Hematopoietic multipotent progenitor cell treated with erythropoietin and hydrocortisone succinate and interleukin-3 and kit ligand, for 8 days (in vitro differentiated cells): Measurements from ENCODE around the gene RPUSD1.
"Not testable (repeated sequence)": the region's sequence is repeated elsewhere in the genome, so short reads cannot be mapped to it uniquely, and the experiment has no call there.

ENCODE experiments used
- DNase-seq: peaks from one replicate; pipeline ENCODE4 v3.0.0-alpha.2; 2015

Gene RPUSD1

DNA sequence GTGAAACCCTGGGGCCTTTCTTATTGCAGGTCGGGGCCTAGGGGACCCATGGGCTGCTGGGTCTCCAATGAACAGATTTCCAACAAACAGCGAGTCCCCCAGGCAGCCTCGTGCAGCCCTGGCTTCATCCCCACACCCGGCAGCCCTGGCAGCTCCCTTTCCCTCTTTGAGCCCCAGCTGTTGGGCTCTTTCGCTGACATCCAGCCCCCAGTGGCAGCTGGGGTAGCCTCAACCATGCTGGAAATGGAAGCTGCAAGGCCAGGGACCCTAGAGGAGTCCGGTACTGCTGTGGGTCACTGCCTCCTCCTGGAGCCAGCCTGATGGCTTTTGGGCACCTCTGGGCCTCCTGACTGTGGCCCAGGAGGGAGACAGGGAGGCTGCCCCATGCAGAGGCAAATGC is 5.9 kb downstream of the RPUSD1 start:
- no peak for DNase-seq

DNA sequence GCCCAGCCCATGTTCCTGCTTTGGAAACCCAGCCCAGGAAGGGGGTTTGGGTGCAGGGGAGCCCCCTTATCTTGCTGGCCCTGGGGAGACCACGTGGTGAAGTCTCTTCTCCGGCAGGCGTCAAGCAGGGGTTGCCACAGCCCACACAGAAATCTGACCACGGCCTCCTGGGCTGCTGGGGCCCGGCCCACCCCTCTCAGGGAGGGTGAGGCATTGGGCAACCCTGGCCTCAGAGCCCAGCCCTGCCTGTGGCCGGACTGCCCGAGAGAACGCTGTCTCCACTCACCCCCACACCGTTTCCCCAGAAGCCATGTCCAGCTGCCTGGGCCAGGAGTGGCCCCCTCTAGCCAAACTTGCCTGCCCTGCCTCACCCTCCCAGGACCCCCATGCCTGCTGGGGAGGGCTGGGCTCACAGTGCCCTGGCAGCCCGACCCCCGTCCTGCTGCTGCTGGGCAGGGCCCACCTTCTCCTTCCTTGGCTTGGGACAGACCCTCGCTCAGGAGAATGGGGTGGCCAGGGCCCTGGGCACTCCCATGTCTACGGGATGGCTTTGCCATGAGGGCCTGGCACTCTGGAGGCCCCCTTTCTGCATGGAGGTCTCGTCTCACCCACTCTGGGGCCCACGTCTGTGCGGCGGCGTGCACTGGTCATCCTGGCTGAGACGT is 6.7 kb downstream of the RPUSD1 start:
- no peak for DNase-seq

DNA sequence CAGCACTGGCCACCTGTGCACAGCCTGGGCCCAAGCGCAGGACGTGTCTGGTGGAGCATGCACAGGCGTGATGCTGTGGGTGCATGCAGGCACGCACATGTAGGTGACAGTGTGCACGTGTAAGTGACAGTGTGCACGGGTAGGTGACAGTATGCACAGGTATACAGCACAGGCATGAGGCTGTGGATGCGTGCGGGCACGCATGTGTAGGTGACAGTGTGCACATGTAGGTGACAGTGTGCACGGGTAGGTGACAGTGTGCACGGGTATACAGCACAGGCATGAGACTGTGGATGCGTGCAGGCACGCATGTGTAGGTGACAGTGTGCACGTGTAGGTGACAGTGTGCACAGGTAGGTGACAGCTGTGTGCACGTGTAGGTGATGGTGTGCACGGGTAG is 7.9 kb downstream of the RPUSD1 start:
- no peak for DNase-seq

DNA sequence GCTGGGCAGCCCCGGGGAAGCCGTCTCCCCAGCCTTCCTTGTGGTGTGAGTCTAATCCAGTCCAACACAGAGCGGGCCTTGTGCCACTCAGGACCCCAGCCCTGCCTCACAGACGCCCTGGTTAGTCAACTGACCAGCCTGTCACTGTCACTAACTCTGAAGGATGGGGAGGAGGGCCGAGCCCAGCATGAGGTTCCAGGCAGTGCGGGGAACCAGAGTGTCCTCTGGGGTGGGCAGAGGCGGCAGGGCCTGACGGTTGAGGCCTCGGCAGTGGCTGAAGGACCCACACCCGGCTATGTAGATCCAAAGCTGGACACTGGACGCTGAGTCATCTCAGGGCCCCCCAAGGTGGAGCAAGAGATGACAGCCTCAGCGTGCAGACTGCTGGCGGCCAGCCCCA is 8.6 kb downstream of the RPUSD1 start:
- DNase-seq: no peak

GRCh38 chr16:778909-779527 is 9.2 kb downstream of the RPUSD1 start:
- DNase-seq: no peak

DNA sequence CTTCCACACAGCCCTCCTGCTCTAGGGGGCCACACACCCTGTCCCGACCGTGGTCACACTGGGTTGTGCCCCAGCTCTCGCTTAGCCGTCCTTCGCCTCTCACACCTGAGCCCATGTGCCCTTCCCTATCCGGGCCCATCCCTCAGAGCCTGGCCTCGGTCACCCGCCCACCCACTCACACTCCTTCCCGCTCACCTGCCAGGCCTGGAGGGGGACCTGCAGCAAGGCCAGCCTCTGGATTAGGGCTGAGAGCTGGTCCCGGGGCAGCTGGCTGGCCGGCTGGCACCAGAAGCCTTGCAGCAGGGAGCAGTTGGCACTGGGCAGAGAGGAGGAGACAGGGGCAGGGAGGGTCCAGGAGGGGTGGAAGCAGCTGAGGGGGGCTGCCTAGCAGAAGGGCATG is 9.7 kb downstream of the RPUSD1 start:
- DNase-seq: no peak

GRCh38 chr16:777826-778225 is 10.4 kb downstream of the RPUSD1 start:
- DNase-seq: no peak

DNA sequence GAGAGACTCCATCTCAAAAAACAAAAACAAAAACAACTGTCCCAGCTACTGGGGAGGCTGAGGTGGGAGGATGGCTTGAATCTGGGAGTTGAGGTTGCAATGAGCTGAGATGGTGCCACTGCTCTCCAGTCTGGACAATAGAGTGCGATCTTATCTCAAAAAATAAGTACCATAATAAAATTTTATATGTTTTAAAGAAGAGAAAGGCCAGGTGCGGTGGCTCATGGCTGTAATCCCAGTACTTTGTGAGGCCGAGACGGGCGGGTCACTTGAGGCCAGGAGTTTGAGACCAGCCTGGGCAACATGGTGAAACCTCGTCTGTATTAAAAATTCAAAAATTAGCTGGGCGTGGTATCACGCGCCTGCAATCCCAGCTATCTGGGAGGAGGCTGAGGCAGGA is 11.4 kb downstream of the RPUSD1 start:
- no peak for DNase-seq

DNA sequence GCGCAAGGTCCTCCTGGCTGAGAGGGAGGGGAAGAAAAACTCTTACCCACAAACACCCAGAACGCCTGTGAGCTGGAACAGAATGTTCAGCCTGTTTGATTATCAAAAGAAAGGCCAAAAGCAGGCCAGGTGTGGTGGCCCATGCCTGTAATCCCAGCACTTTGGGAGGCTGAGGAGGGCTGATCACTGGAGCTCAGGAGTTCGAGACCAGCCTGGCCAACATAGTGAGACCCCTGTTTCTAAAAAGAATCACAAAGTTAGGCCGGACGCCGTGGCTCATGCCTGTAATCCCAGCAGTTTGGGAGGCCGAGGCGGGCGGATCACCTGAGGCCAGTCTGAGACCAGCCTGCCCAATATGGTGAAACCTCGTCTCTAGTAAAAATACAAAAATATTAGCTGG is 11.9 kb downstream of the RPUSD1 start:
- not testable (repeated sequence) for DNase-seq

GRCh38 chr16:775236-775796 is 12.9 kb downstream of the RPUSD1 start:
- DNase-seq: no peak

- no peak for DNase-seq
Measured at GRCh38 chr16:774086-775001, 13.8 kb downstream of the RPUSD1 start.

- no peak for DNase-seq
Measured at GRCh38 chr16:772959-773358, 15.2 kb downstream of the RPUSD1 start.

GRCh38 chr16:770411-770810 is 17.8 kb downstream of the RPUSD1 start:
- DNase-seq: no peak

DNA sequence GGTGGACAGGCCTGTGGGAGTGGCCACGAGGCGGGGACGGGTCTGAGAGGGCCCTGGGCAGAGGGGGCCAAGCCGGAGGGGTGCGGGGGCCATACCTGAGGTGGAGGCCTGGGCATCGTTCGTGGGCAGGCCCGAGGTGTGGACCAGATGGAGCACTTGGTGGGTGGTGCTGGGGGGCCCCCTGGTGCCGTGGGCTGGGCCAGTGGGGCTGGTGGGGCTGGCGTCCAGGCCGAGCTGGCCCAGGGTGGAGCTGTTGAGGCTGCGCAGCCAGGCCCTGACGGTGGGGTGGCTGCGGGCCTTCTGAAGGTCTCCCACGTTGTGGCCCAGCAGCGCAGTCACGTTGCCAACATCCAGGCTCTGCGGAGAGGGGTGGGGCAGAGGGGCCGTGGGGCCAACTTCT is 18.2 kb downstream of the RPUSD1 start:
- DNase-seq: no peak

DNA sequence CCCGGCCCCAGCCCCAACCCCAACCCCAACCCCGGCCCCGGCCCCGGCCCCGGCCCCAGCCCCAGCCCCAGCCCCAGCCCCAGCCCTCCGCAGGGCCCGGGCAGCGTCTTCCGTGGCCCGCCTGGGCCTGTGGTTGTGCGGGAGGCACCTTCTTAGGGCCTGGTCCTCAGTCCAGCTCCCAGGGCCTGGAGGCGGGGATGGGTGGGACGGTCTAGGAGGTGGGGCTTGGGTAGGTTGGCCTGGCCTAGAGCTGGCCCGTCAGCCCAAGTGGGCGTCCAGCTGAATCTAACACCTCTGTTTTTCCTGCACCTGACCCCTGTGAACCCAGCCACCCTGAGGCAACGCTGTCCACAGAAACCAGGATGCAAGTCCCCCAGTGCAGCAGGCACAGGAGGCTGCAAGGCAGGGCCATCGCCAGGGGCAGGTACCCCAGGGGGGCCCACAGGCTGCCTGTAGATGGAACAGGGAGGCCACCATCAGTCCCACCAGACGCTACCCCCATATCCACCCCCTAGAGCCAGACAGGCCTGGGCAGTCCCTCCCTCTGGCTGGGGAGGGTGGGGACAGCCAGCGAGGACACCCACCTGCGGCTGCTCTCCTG is 18.9 kb downstream of the RPUSD1 start:
- no peak for DNase-seq

- no peak for DNase-seq
Measured at GRCh38 chr16:768428-768827, 19.8 kb downstream of the RPUSD1 start.

DNA sequence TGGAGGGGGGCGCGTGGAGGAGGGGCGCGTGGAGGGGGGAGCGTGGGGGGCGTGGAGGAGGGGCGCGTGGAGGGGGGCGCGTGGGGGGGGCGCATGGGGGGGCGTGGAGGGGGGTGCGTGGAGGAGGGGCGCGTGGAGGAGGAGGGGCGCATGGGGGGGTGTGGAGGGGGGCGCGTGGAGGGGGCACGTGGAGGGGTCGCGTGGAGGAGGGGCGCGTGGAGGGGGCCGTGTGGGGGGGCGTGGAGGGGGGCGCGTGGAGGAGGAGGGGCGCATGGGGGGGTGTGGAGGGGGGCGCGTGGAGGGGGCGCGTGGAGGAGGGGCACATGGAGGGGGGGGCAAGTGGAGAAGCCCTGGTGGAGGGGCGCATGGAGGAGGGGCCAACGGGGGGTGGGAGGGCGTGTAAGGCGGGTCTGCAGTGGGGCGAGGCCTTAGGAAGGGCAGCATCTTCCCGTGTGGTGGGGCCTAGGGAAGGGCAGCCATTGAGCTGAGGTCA is 20.4 kb downstream of the RPUSD1 start:
- DNase-seq: no peak

DNA sequence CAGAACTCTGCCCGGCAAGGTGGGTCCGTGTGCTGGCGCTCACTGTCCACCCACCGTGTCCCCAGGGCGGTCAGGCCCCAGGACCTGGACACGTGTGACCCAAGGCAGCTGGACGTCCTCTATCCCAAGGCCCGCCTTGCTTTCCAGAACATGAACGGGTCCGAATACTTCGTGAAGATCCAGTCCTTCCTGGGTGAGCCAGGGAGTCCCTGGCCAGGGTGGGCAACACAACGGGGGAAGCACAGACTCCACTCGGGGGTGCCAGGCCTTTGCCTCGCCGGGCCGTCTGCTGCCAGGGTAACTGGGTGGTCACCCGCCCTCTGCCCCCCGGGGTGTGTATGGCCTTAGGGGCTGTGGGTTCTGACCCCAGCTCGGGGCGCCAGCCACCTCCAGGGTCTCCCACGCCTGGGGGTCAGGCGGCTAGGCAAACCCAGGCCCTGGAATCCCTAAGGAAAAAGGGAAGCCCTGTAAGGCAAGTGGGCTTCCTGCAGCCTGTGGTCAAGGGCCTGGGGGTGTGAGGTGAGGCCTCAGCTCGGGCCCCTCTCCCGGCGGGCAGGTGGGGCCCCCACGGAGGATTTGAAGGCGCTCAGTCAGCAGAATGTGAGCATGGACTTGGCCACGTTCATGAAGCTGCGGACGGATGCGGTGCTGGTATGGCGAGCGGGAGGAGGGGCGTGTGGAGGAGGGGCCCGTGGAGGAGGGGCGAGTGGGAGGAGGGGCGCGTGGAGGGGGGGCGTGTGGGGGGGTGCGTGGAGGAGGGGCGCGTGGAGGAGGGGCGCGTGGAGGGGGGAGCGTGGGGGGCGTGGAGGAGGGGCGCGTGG is 21.2 kb downstream of the RPUSD1 start:
- DNase-seq: no peak

- DNase-seq: no peak
Measured at GRCh38 chr16:766008-766819, 22.0 kb downstream of the RPUSD1 start.

DNA sequence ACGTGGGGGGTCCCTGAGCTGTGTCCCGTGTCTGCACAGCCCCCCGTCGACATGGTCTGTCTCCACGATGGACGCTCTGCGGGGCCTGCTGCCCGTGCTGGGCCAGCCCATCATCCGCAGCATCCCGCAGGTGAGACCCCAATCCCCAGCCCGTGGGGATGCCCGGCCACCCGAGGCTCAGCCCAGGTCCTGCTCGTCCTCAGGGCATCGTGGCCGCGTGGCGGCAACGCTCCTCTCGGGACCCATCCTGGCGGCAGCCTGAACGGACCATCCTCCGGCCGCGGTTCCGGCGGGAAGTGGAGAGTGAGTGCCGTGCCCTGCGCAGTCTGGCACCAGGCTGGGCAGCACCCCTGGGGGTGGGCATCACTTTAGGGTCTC is 22.7 kb downstream of the RPUSD1 start:
- DNase-seq: no peak

- no peak for DNase-seq
Measured at GRCh38 chr16:764848-765487, 23.2 kb downstream of the RPUSD1 start.
